Vagina (tissue), 2 donors: ENCODE measurements around the gene WDR26.

ENCODE experiments used
- POLR2AphosphoS5 ChIP-seq, 2 donors: sonication (generic); formaldehyde crosslinking; IDR thresholded peaks; one replicate each; pipeline ENCODE4 v1.9.0; 2017; ENCODE audit warnings: antibody characterized with exemption in 2 of 2, mild to moderate bottlenecking in 2 of 2, low read depth in 1 of 2; ENCODE audit not compliant: insufficient read depth in 1 of 2
- TF ChIP-seq, protein P1 (sequence below), 3 experiments: fragments of 450-650 bp in 2 of 3; fragments of 200-600 bp in 1 of 3; sonication (generic) in 1 of 3; IDR thresholded peaks; one replicate each; pipeline ENCODE4 v1.5.1; 2017 to 2019; ENCODE audit warnings: antibody characterized with exemption in 3 of 3, mild to moderate bottlenecking in 2 of 3, moderate library complexity in 2 of 3

DNA sequence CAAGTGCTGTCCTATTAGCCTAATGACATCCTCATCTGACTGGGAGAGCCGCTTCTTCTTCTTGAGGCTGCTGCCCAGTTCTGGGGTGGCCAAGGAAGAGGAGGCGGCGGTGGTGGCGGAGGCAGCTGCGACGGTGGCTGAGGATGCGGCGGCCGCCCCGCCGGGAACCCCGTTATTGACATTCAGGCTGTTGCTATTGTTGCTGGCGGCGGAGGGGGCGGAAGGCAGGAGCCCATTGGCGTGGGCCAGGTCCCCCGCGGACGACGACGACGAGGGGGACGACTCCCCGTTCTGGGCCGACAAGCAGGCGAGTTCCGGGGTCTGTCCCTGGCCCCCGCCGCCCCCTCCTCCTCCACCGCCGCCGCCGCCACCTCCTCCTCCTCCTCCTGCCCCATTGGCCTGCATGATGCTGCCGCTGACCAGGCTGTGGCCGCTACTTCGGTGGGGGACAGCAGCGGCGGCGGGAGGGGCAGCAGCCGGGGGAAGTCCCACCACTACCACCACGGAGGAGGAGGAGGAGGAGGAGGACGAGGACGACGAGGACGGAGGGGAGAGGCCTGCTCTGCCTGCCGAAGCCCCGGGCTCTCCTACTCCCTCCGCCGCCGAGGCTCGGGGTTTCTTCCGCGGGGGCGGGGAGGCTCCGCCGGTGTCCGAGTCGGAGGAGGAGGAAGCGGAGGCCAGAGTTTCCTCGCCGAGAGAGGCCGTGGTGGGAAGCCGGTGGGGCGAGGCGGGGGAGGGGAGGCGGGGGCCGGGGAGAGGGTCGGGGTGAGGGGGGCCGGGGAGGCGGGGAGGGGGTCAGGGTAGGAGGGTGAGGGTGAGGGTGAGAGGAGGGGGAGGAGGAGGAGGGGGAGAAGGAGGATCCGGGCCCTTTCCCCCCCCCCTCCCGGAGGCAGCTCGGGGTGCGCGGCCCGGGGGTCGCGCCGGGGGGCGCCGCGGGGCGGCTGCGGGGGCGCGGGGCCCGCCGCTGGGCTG is 610 bp downstream of the WDR26 start:
- TF ChIP-seq, protein P1, sequence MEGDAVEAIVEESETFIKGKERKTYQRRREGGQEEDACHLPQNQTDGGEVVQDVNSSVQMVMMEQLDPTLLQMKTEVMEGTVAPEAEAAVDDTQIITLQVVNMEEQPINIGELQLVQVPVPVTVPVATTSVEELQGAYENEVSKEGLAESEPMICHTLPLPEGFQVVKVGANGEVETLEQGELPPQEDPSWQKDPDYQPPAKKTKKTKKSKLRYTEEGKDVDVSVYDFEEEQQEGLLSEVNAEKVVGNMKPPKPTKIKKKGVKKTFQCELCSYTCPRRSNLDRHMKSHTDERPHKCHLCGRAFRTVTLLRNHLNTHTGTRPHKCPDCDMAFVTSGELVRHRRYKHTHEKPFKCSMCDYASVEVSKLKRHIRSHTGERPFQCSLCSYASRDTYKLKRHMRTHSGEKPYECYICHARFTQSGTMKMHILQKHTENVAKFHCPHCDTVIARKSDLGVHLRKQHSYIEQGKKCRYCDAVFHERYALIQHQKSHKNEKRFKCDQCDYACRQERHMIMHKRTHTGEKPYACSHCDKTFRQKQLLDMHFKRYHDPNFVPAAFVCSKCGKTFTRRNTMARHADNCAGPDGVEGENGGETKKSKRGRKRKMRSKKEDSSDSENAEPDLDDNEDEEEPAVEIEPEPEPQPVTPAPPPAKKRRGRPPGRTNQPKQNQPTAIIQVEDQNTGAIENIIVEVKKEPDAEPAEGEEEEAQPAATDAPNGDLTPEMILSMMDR (IDR thresholded peaks at IDR 0.05), result no peak
- TF ChIP-seq POLR2AphosphoS5 (IDR thresholded peaks at IDR 0.05; ENCODE audit: insufficient read depth in 1 of 2, low read depth in 1 of 2), result peak in 1 of 2 donors; percentile 27
